ENCODE measurements around the gene VPS39. TPM values are rescaled to one million over a fixed set of nuclear protein-coding genes. Genes with fewer than 3 reads are reported as not detected.
"Not testable (repeated sequence)": the region's sequence is repeated elsewhere in the genome, so short reads cannot be mapped to it uniquely, and the experiment has no call there.

The VPS39 gene
- total RNA-seq, 4 donors from 2014 or later, result 133 to 264 (median 205) TPM

- WGBS, 2 donors, result 91 to 94% methylated on average over 2 of the region's 2 CpGs
- no peaks in the 10 kb centered on the region for H3K27me3 ChIP-seq
- H3K9me3 ChIP-seq, result no peaks in the 10 kb centered on the region
- no peak for DNase-seq (ENCODE audit: low spot score in 2 of 2)
- no peak overlapping the region for H3K4me3 ChIP-seq
- peaks cover 0 to 92% (median 16%) of the 10 kb centered on the region in 3 donors for H3K36me3 ChIP-seq
- H3K27ac ChIP-seq, result no peak overlapping the region
- no peak for TF ChIP-seq EP300 (IDR thresholded peaks at IDR 0.05)
- no peak for TF ChIP-seq CTCF (IDR thresholded peaks at IDR 0.05)
- TF ChIP-seq POLR2A (IDR thresholded peaks at IDR 0.05), result no peak
- no peaks in the 10 kb centered on the region for H3K4me1 ChIP-seq
Measured at GRCh38 chr15:42233107-42233506, 25.0 kb upstream of the VPS39 start.

DNA sequence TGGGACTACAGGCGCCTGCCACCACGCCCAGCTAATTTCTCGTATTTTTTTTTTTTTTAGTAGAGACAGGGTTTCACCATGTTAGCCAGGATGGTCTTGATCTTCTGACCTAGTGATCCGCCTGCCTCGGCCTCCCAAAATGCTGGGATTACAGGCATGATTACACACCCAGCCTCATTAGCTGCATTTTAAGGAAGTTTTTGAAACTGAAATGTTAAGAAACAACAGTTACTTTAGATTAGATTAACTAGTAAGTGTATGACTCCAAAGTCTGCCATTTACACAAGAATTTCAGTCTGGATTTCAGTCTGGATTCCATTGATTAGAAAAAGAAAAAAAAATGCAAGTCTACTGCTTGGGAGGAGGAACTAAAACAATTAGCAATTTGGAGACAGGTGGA lies 24.5 kb upstream of the VPS39 start:
- H3K27ac ChIP-seq, result no peak overlapping the region
- no peaks in the 10 kb centered on the region for H3K9me3 ChIP-seq
- WGBS, 2 donors, result 77 to 78% methylated on average over 5 of the region's 5 CpGs
- H3K36me3 ChIP-seq, result peaks cover 0 to 92% (median 15%) of the 10 kb centered on the region in 3 donors
- H3K4me1 ChIP-seq, result no peaks in the 10 kb centered on the region
- DNase-seq (ENCODE audit: low spot score in 2 of 2), result no peak
- TF ChIP-seq CTCF (IDR thresholded peaks at IDR 0.05), result no peak
- TF ChIP-seq POLR2A (IDR thresholded peaks at IDR 0.05), result no peak
- no peak for TF ChIP-seq EP300 (IDR thresholded peaks at IDR 0.05)
- H3K4me3 ChIP-seq, result no peak overlapping the region
- H3K27me3 ChIP-seq, result no peaks in the 10 kb centered on the region

GRCh38 chr15:42231088-42231487 lies 23.0 kb upstream of the VPS39 start:
- 88 to 92% methylated on average over 1 of the region's 1 CpG for WGBS, 2 donors

GRCh38 chr15:42228981-42229380 lies 20.9 kb upstream of the VPS39 start:
- H3K27me3 ChIP-seq; H3K4me3 ChIP-seq; H3K9me3 ChIP-seq; H3K4me1 ChIP-seq; H3K27ac ChIP-seq; DNase-seq (ENCODE audit: low spot score in 2 of 2): not testable (repeated sequence)
- H3K36me3 ChIP-seq, result peaks cover 0 to 95% (median 14%) of the 10 kb centered on the region in 3 donors
- WGBS, 2 donors, result 97% methylated on average over 5 of the region's 5 CpGs

More at GRCh38 chr15:42231088-42231487, 23.0 kb upstream of the VPS39 start:
- Histone ChIP-seq H3K9me3 (no peaks in the 10 kb centered on the region), H3K4me1 (no peaks in the 10 kb centered on the region), H3K36me3 (peaks cover 0 to 92% (median 7%) of the 10 kb centered on the region in 3 donors), H3K27ac (no peak overlapping the region), H3K27me3 (no peaks in the 10 kb centered on the region), H3K4me3 (no peak overlapping the region)
- no peak for TF ChIP-seq EP300 (IDR thresholded peaks at IDR 0.05)
- TF ChIP-seq CTCF (IDR thresholded peaks at IDR 0.05), result no peak
- TF ChIP-seq POLR2A (IDR thresholded peaks at IDR 0.05), result no peak
- DNase-seq (ENCODE audit: low spot score in 2 of 2), result no peak

DNA sequence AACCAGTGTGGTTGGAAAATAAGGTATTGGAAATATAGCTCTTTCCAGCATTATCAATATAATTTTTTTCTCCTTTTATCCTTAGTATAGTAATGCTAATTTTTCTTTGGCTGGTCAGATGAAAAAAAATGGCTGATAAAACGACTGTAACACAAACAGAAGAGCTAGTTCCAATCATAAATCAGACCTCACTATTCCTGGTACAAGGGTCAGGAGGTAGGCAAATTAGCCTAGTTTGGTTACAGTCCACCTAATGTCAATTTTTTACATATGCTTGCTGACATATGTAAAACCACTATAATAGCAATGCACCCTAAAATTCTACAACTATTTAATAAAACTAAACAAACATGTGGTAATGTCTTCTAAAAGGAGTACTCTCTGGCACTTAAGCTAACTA lies 19.9 kb upstream of the VPS39 start:
- Histone ChIP-seq H3K27me3 (no peaks in the 10 kb centered on the region), H3K4me3 (no peak overlapping the region), H3K36me3 (peaks cover 0 to 96% (median 9%) of the 10 kb centered on the region in 3 donors), H3K9me3 (no peaks in the 10 kb centered on the region), H3K27ac (no peak overlapping the region), H3K4me1 (no peaks in the 10 kb centered on the region)
- DNase-seq (ENCODE audit: low spot score in 2 of 2), result no peak
- no peak for TF ChIP-seq EP300 (IDR thresholded peaks at IDR 0.05)
- 48 to 61% methylated on average over 1 of the region's 1 CpG for WGBS, 2 donors

DNA sequence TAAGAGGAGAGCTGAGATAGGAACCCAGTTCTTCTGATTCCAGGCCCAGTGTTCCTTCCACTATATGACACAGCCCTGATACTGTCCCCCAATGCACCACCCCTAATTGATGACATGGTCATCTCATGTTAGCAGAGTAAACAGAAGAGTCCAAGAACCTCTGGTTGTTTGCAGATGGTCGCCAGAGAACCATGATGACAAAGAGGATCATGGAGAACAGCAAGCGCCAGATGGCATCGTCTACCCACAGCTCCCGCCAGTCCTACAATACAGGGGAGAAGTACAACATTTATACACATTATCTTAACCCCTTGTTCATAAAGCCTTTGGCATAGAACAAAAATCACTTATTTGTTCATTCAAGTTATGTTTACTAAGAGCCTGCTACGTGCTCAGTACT lies 18.5 kb upstream of the VPS39 start:
- peaks cover 0 to 96% (median 8%) of the 10 kb centered on the region in 3 donors for H3K36me3 ChIP-seq
- H3K27ac ChIP-seq, result no peak overlapping the region
- TF ChIP-seq CTCF (IDR thresholded peaks at IDR 0.05) (no peak), POLR2A (IDR thresholded peaks at IDR 0.05) (no peak), EP300 (IDR thresholded peaks at IDR 0.05) (no peak)
- H3K9me3 ChIP-seq, result no peaks in the 10 kb centered on the region
- no peaks in the 10 kb centered on the region for H3K4me1 ChIP-seq
- H3K27me3 ChIP-seq, result no peaks in the 10 kb centered on the region
- WGBS, 2 donors, result 82 to 86% methylated on average over 5 of the region's 5 CpGs
- H3K4me3 ChIP-seq, result no peak overlapping the region
- DNase-seq (ENCODE audit: low spot score in 2 of 2), result no peak
